GM23248 (cell line): ENCODE results near the gene POLR3A. TPM values are rescaled to one million over a fixed set of nuclear protein-coding genes. Genes with fewer than 3 reads are reported as not detected.

ENCODE experiments used
- DNase-seq: peaks from one replicate; pipeline ENCODE4 v3.0.0-alpha.2; 2015
- H2AFZ ChIP-seq: fragments of 200-600 bp; sonication (generic); 2 replicates; pipeline ENCODE4 v1.6.1; 2016; ENCODE audit warnings: antibody characterized with exemption
- H3F3A ChIP-seq: fragments of 200-600 bp; sonication (generic); 2 replicates; pipeline ENCODE4 v1.6.1; 2016; ENCODE audit warnings: mild to moderate bottlenecking, antibody characterized with exemption, mixed run types; ENCODE audit not compliant: insufficient read depth
- H3K27ac ChIP-seq: fragments of 200-600 bp; sonication (generic); 2 replicates; pipeline ENCODE4 v1.5.1; 2016; ENCODE audit warnings: mild to moderate bottlenecking
- H3K27me3 ChIP-seq: fragments of 200-600 bp; sonication (generic); replicated peaks from 2 replicates; pipeline ENCODE4 v1.6.1; 2016; ENCODE audit warnings: mild to moderate bottlenecking; ENCODE audit not compliant: insufficient read depth
- H3K36me3 ChIP-seq: fragments of 200-600 bp; sonication (generic); 2 replicates; pipeline ENCODE4 v1.6.1; 2016; ENCODE audit warnings: low read depth, mild to moderate bottlenecking
- H3K4me1 ChIP-seq: fragments of 200-600 bp; sonication (generic); 2 replicates; pipeline ENCODE4 v1.6.1; 2016; ENCODE audit warnings: mild to moderate bottlenecking; ENCODE audit not compliant: insufficient read depth
- H3K4me2 ChIP-seq: fragments of 200-600 bp; sonication (generic); one replicate; pipeline ENCODE4 v1.6.1; 2016; ENCODE audit warnings: mild to moderate bottlenecking; ENCODE audit not compliant: unreplicated experiment
- H3K4me3 ChIP-seq: fragments of 200-600 bp; sonication (generic); 2 replicates; pipeline ENCODE4 v1.5.1; 2016; ENCODE audit warnings: mild to moderate bottlenecking
- H3K79me2 ChIP-seq: fragments of 200-600 bp; sonication (generic); 2 replicates; pipeline ENCODE4 v1.6.1; 2016; ENCODE audit warnings: mild to moderate bottlenecking; ENCODE audit not compliant: insufficient read depth
- H3K9ac ChIP-seq: fragments of 200-600 bp; sonication (generic); 2 replicates; pipeline ENCODE4 v1.6.1; 2016; ENCODE audit warnings: mild to moderate bottlenecking
- H3K9me2 ChIP-seq: fragments of 200-600 bp; sonication (generic); 2 replicates; pipeline ENCODE4 v1.6.1; 2016; ENCODE audit warnings: mixed run types, mild to moderate bottlenecking, moderate library complexity; ENCODE audit not compliant: insufficient read depth
- H3K9me3 ChIP-seq: fragments of 200-600 bp; sonication (generic); one replicate; pipeline ENCODE4 v1.6.1; 2017; ENCODE audit warnings: low read depth
- H4K20me1 ChIP-seq: fragments of 200-600 bp; sonication (generic); 2 replicates; pipeline ENCODE4 v1.6.0; 2016; ENCODE audit not compliant: insufficient read depth
- EZH2 ChIP-seq: fragments of 200-600 bp; sonication (generic); IDR thresholded peaks from 2 replicates; pipeline ENCODE4 v1.6.1; 2018; ENCODE audit warnings: antibody characterized with exemption, mild to moderate bottlenecking; ENCODE audit not compliant: insufficient read depth, poor library complexity, severe bottlenecking
- EZH2phosphoT487 ChIP-seq: fragments of 200-600 bp; sonication (generic); IDR thresholded peaks from 2 replicates; pipeline ENCODE4 v1.6.1; 2018; ENCODE audit warnings: antibody characterized with exemption, moderate library complexity, mild to moderate bottlenecking, low read depth; ENCODE audit not compliant: insufficient read depth
- WGBS, 2 experiments: methylation state at CpG; one replicate each; pipeline ENCODE4 v1.1.6; 2015 to 2017; ENCODE audit warnings: low lambda C conversion rate in 2 of 2, low coverage in 1 of 2; ENCODE audit errors: missing lambda C conversion rate in 2 of 2; 5-methylcytosine and 5-hydroxymethylcytosine counted together
- in situ Hi-C: fragments of 300-500 bp; cut with MboI; formaldehyde crosslinking; loops from 2 replicates; pipeline ENCODE4 v1.15.0; 2020
- polyA plus RNA-seq: library from polyadenylated mRNA; unstranded; fragments of >200 nt; fragmentation: Nextera tagmentation; extraction: Ambion mirVana; gene quantifications from 2 replicates; pipeline ENCODE4 v1.2.1, GENCODE V29; 2016
- total RNA-seq: library from RNA; depleted of rRNA; stranded (reverse); fragments of >200 nt; shearing (Covaris generic); gene quantifications from 2 replicates; pipeline ENCODE4 v1.2.3, GENCODE V29; 2014

Gene POLR3A
- total and polyA plus RNA-seq, 2 experiments from 2014 or later = 9.2 to 12.8 TPM

DNA sequence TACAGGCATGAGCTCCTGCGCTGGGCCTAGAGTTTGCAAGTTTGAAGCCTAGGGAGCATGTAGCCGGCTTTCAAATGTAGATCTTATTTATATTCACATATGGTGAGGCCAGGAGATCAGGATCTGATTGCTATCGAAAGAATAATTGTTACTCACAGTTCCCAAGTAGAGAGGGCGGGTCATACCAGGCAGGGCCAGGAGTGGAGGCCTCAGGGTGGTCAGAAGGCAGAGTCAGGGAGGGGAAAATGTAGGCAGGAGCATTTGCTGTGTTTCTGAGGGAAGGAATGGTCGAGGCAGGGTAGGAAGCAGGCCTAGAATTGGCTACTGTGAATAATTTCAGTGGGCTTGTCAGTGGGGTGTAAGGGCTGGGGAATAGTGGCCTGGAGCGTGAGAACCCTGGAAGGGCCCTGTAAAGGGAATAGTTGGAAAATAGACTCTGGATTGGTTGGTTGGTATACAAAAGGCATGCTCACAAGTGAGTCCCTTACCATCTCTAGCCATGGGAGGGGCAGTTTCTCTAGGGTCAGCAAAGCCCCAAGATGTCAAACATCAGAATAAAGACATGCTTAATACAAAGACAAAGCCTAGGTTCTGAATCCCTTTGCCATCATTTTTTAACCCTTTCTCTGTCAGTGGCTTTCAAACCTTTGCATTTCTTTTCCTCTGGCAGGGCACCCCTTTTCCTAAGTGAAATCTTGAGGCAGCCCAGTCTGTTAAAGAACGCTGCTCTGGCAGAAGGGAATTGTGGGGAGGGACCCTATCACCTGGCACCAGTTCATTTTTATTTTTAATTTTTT, 66.8 kb downstream of the POLR3A start:
- WGBS, 2 experiments = 93 to 94% methylated on average over 7 of the region's 7 CpGs
- Histone ChIP-seq H3F3A (peaks cover 6% of the 10 kb centered on the region), H3K79me2 (no peaks in the 10 kb centered on the region), H3K27me3 (no peaks in the 10 kb centered on the region), H3K4me2 (no peak overlapping the region), H2AFZ (no peak overlapping the region), H3K36me3 (no peaks in the 10 kb centered on the region), H3K9me2 (no peaks in the 10 kb centered on the region), H3K4me1 (peaks cover 13% of the 10 kb centered on the region), H3K27ac (no peak overlapping the region), H3K4me3 (no peak overlapping the region), H4K20me1 (no peaks in the 10 kb centered on the region), H3K9ac (no peak overlapping the region), H3K9me3 (no peaks in the 10 kb centered on the region)
- TF ChIP-seq EZH2phosphoT487 (no peak), EZH2 (no peak)
- no peak for DNase-seq
- in situ Hi-C loops = no loop called here

DNA sequence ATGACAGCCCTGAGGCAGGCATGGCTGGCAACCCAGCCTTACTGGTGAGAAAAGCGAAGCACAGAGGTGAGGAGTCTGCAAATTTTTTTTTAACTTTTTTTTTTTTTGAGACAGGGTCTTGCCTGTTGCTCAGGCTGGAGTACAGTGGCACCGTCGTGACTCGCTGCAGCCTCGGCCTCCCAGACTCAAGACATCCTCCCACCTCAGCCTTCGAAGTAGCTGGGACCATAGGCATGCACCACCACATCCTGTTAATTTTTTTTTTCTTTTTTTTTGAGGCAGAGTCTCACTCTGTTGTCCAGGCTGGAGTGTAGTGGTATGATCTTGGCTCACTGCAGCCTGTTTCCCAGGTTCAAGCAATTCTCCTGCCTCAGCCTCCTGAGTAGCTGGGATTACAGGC, 67.6 kb downstream of the POLR3A start:
- 89 to 94% methylated on average over 5 to 6 of the region's 6 CpGs for WGBS, 2 experiments
- TF ChIP-seq EZH2 (no peak), EZH2phosphoT487 (no peak)
- in situ Hi-C loops = no loop called here

DNA sequence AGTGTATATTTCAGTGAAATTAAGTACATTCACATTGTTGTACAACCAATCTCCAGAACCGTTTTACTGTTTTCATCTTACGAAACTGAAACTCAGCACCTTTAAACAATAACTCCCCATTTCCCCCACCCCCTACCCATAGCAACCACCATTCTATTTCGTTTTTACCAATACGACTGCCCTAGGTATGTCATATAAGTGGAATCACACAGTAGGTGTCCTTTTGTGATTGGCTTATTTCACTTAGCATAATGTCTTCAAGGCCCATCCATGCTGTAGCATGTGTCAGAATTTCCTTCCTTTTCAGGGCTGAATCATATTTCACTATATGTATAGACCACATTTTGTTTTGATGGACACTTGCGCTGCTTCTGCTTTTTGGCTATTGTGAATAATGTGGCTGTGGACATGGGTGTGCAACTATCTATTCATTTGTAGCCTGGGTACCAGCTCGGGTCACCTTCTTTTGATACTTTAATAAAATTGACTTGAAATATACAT, 68.4 kb downstream of the POLR3A start:
- Histone ChIP-seq H3K4me3 (no peak overlapping the region), H3K36me3 (no peaks in the 10 kb centered on the region), H3K27ac (no peak overlapping the region), H3K9me2 (no peaks in the 10 kb centered on the region), H2AFZ (no peak overlapping the region), H3K27me3 (no peaks in the 10 kb centered on the region), H3F3A (peaks cover 6% of the 10 kb centered on the region), H4K20me1 (no peaks in the 10 kb centered on the region), H3K4me1 (peaks cover 11% of the 10 kb centered on the region), H3K9me3 (no peaks in the 10 kb centered on the region), H3K79me2 (no peaks in the 10 kb centered on the region), H3K4me2 (no peak overlapping the region), H3K9ac (no peak overlapping the region)
- DNase-seq = no peak
- TF ChIP-seq EZH2 = no peak
- TF ChIP-seq EZH2phosphoT487 = no peak
- WGBS, 2 experiments = 94 to 96% methylated on average over 6 of the region's 6 CpGs
- in situ Hi-C loops = no loop called here

More for the DNA sequence above, 67.6 kb downstream of the POLR3A start:
- H3F3A ChIP-seq = peaks cover 6% of the 10 kb centered on the region
- H3K79me2 ChIP-seq = no peaks in the 10 kb centered on the region
- no peaks in the 10 kb centered on the region for H4K20me1 ChIP-seq
- DNase-seq = no peak
- H3K27ac ChIP-seq = no peak overlapping the region
- no peaks in the 10 kb centered on the region for H3K9me2 ChIP-seq
- no peak overlapping the region for H2AFZ ChIP-seq
- H3K4me1 ChIP-seq = peaks cover 13% of the 10 kb centered on the region
- no peak overlapping the region for H3K9ac ChIP-seq
- H3K4me3 ChIP-seq = no peak overlapping the region
- no peaks in the 10 kb centered on the region for H3K27me3 ChIP-seq
- H3K36me3 ChIP-seq = no peaks in the 10 kb centered on the region
- H3K4me2 ChIP-seq = no peak overlapping the region
- H3K9me3 ChIP-seq = no peaks in the 10 kb centered on the region

DNA sequence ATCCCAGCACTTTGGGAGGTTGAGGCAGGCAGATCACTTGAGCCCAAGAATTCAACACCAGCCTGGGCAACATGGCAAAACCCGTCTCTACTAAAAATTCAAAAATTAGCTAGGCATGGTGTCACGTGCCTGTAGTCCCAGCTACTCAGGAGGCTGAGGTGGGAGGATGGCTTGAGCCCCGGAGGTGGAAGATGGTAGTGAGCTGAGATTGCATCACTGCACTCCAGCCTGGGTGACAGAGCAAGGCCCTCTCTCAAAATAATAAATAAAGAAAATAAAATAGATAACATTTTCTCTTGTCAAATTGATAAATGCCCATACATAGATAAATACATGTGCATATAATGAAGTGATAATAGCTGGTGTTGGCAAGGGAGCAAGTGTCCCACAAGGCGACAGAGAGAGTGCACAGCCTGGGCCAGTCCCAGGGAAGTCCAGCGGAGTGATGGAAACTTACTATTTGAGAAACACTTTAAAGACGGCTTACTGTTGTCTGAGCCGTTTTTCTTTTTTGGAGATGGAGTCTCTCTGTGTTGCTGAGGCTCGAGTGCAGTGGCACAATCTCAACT, 69.3 kb downstream of the POLR3A start:
- Histone ChIP-seq H3K27me3 (no peaks in the 10 kb centered on the region), H3K9me2 (no peaks in the 10 kb centered on the region), H3K4me1 (peaks cover 4% of the 10 kb centered on the region), H3K27ac (no peak overlapping the region), H3K9me3 (no peaks in the 10 kb centered on the region), H3K4me3 (no peak overlapping the region), H3K79me2 (no peaks in the 10 kb centered on the region), H3K9ac (no peak overlapping the region), H3K36me3 (no peaks in the 10 kb centered on the region), H2AFZ (no peak overlapping the region), H4K20me1 (no peaks in the 10 kb centered on the region), H3F3A (peaks cover 3% of the 10 kb centered on the region), H3K4me2 (no peak overlapping the region)
- in situ Hi-C loops = no loop called here
- no peak for DNase-seq
- 76 to 78% methylated on average over 8 of the region's 8 CpGs for WGBS, 2 experiments
- TF ChIP-seq EZH2 (no peak), EZH2phosphoT487 (no peak)
